HL-60 (cell line): ENCODE data around the gene TENM4.

Experiments
- POLR2AphosphoS5 ChIP-seq: IDR thresholded peaks from 2 replicates; pipeline ENCODE4 v1.6.1; 2012; ENCODE audit warnings: low read depth
- TF ChIP-seq, protein P1 (sequence below): IDR thresholded peaks from one replicate; pipeline ENCODE4 v1.5.1; 2011; ENCODE audit warnings: low read length, control low read depth, inconsistent platforms; ENCODE audit not compliant: insufficient read depth

DNA sequence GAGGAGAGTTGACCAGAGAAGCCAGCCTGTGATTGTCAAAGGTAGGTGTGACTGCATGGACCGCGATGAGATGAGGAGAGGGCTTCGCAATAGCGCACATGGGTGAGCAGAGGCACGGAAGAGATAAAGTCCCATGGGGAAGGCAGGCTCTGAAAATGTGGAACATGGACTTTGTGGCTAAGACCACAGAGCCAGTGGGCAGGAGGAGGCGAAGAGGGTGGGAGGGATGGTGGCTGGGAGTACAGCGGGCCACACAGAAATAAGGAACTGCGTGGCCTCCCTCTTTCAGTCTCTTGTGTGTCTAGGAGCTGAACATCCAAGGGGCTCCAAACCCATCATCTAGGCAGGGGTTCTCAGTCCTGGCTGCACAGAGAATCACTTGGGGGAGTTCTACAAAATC lies 98.6 kb downstream of the TENM4 start:
- TF ChIP-seq POLR2AphosphoS5: no peak
- TF ChIP-seq, protein P1, sequence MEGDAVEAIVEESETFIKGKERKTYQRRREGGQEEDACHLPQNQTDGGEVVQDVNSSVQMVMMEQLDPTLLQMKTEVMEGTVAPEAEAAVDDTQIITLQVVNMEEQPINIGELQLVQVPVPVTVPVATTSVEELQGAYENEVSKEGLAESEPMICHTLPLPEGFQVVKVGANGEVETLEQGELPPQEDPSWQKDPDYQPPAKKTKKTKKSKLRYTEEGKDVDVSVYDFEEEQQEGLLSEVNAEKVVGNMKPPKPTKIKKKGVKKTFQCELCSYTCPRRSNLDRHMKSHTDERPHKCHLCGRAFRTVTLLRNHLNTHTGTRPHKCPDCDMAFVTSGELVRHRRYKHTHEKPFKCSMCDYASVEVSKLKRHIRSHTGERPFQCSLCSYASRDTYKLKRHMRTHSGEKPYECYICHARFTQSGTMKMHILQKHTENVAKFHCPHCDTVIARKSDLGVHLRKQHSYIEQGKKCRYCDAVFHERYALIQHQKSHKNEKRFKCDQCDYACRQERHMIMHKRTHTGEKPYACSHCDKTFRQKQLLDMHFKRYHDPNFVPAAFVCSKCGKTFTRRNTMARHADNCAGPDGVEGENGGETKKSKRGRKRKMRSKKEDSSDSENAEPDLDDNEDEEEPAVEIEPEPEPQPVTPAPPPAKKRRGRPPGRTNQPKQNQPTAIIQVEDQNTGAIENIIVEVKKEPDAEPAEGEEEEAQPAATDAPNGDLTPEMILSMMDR: no peak
